HepG2 (cell line): ENCODE measurements around the gene EVI5. TPM values are rescaled to one million over a fixed set of nuclear protein-coding genes. Genes with fewer than 3 reads are reported as not detected.

ENCODE experiments used
- ARHGAP35 ChIP-seq: sonication (generic); formaldehyde crosslinking; IDR thresholded peaks from 2 replicates; pipeline ENCODE4 v1.9.0; 2022; ENCODE audit warnings: mild to moderate bottlenecking, inconsistent platforms, moderate library complexity, missing genetic modification reagents, borderline replicate concordance
- ASH2L ChIP-seq: fragments of 300-600, 200-600 bp; sonication (generic); IDR thresholded peaks from 2 replicates; pipeline ENCODE4 v1.7.0; 2017; ENCODE audit warnings: low read depth, mild to moderate bottlenecking, moderate library complexity, mixed read lengths, low read length; ENCODE audit not compliant: insufficient read length
- ETV6 ChIP-seq: sonication (generic); formaldehyde crosslinking; conservative IDR thresholded peaks from 2 replicates; pipeline ENCODE4 v1.4.0; 2020; ENCODE audit warnings: missing genetic modification reagents
- HOXD1 ChIP-seq: sonication (generic); formaldehyde crosslinking; IDR thresholded peaks from 2 replicates; pipeline ENCODE4 v1.5.0; 2020; ENCODE audit warnings: missing genetic modification reagents
- JDP2 ChIP-seq: sonication (generic); formaldehyde crosslinking; IDR thresholded peaks from 2 replicates; pipeline ENCODE4 v1.8.1; 2022; ENCODE audit warnings: missing genetic modification reagents, borderline replicate concordance
- KDM5A ChIP-seq: fragments of 200-600 bp; sonication (generic); IDR thresholded peaks from 2 replicates; pipeline ENCODE4 v1.7.0; 2018; ENCODE audit warnings: antibody characterized with exemption, mild to moderate bottlenecking, low read length, borderline replicate concordance
- SALL2 ChIP-seq: sonication (generic); formaldehyde crosslinking; IDR thresholded peaks from 2 replicates; pipeline ENCODE4 v1.8.1; 2023; ENCODE audit warnings: mild to moderate bottlenecking, missing genetic modification reagents, inconsistent platforms
- SMARCE1 ChIP-seq: fragments of 450-650 bp; IDR thresholded peaks from 2 replicates; pipeline ENCODE4 v1.6.1; 2017; ENCODE audit warnings: borderline replicate concordance
- SNAPC2 ChIP-seq: sonication (generic); formaldehyde crosslinking; IDR thresholded peaks from 2 replicates; pipeline ENCODE4 v1.8.1; 2022; ENCODE audit warnings: mild to moderate bottlenecking, missing genetic modification reagents
- SOX5 ChIP-seq: IDR thresholded peaks from 2 replicates; pipeline ENCODE4 v1.6.1; 2016; ENCODE audit warnings: borderline replicate concordance
- TFDP1 ChIP-seq: IDR thresholded peaks from 2 replicates; pipeline ENCODE4 v1.6.1; 2016; ENCODE audit warnings: missing compliant biosample characterization, missing genetic modification reagents, borderline replicate concordance
- ZBTB34 ChIP-seq: sonication (generic); formaldehyde crosslinking; IDR thresholded peaks from 2 replicates; pipeline ENCODE4 v1.8.0; 2022; ENCODE audit warnings: mild to moderate bottlenecking, missing genetic modification reagents
- ZBTB4 ChIP-seq: sonication (generic); formaldehyde crosslinking; IDR thresholded peaks from 2 replicates; pipeline ENCODE4 v1.4.0; 2020; ENCODE audit warnings: missing genetic modification reagents, mild to moderate bottlenecking, borderline replicate concordance
- ZC3H4 ChIP-seq: sonication (generic); formaldehyde crosslinking; IDR thresholded peaks from 2 replicates; pipeline ENCODE4 v1.4.0; 2020; ENCODE audit warnings: missing genetic modification reagents, borderline replicate concordance
- ZKSCAN1 ChIP-seq: fragments of 150-350 bp; IDR thresholded peaks from 2 replicates; pipeline ENCODE4 v1.6.1; 2014; ENCODE audit warnings: low read length
- ZNF10 ChIP-seq: sonication (generic); formaldehyde crosslinking; IDR thresholded peaks from 2 replicates; pipeline ENCODE4 v1.4.0; 2020; ENCODE audit warnings: mild to moderate bottlenecking, low read depth, missing genetic modification reagents, borderline replicate concordance
- ZNF383 ChIP-seq: sonication (generic); formaldehyde crosslinking; IDR thresholded peaks from 2 replicates; pipeline ENCODE4 v1.4.0; 2020; ENCODE audit warnings: missing genetic modification reagents, mild to moderate bottlenecking, borderline replicate concordance
- ZNF503 ChIP-seq: sonication (generic); formaldehyde crosslinking; IDR thresholded peaks from 2 replicates; pipeline ENCODE4 v1.4.0; 2020; ENCODE audit warnings: missing genetic modification reagents
- ZNF616 ChIP-seq: sonication (generic); formaldehyde crosslinking; IDR thresholded peaks from 2 replicates; pipeline ENCODE4 v1.5.0; 2020; ENCODE audit warnings: low read depth, mild to moderate bottlenecking, missing genetic modification reagents
- ZNF629 ChIP-seq: sonication (generic); formaldehyde crosslinking; conservative IDR thresholded peaks from 2 replicates; pipeline ENCODE4 v1.5.0; 2020; ENCODE audit warnings: missing genetic modification reagents
- ZNF737 ChIP-seq: sonication (generic); formaldehyde crosslinking; IDR thresholded peaks from 2 replicates; pipeline ENCODE4 v1.5.0; 2020; ENCODE audit warnings: missing genetic modification reagents, mild to moderate bottlenecking, borderline replicate concordance
- polyA plus RNA-seq, 8 experiments: library from polyadenylated mRNA; depleted of rRNA in 3 of 8; stranded (reverse) in 7 of 8; unstranded in 1 of 8; fragments of >200 nt; fragmentation: Illumina TruSeq in 4 of 8; extraction: Trizol in 4 of 8; gene quantifications; 2 replicates each; pipeline versions ENCODE4 v1.2.1 to v1.2.3, GENCODE V29; 2011 to 2016; ENCODE audit warnings: low read depth in 4 of 8, missing spikeins in 1 of 8, mixed read lengths in 1 of 8; ENCODE audit not compliant: insufficient read depth in 1 of 8
- total RNA-seq, 5 experiments: library from RNA; depleted of rRNA; stranded (reverse); fragments of >200 nt; fragmentation: Illumina TruSeq; extraction: Trizol; gene quantifications; 2 replicates each; pipeline ENCODE4 v1.2.3, GENCODE V29; 2016; ENCODE audit warnings: low read depth in 1 of 5

The EVI5 gene
- total and polyA plus RNA-seq, 2 of the 13 experiments (the other 11 are each of a cell fraction or from before 2014, with no cell fraction given), result 4.0 to 12.6 TPM

GRCh38 chr1:92485381-92486250 is 299.3 kb downstream of the EVI5 start (continued):
- no peak for TF ChIP-seq KDM5A
- TF ChIP-seq HOXD1, result no peak
- peak; percentile 44; the same call in 1 of the 2 replicates for TF ChIP-seq TFDP1 (CRISPR knock-in tag)
- no peak for TF ChIP-seq ZNF737 (CRISPR knock-in tag)
- TF ChIP-seq ZNF629 (CRISPR knock-in tag), result peak; percentile 23; the same call in 1 of the 2 replicates
- TF ChIP-seq ZBTB34 (CRISPR knock-in tag), result no peak
- TF ChIP-seq ASH2L, result peak; percentile 43
- TF ChIP-seq ZNF616 (CRISPR knock-in tag), result no peak
- TF ChIP-seq ETV6, result no peak
- no peak for TF ChIP-seq ZNF383 (CRISPR knock-in tag)
- TF ChIP-seq SNAPC2 (CRISPR knock-in tag), result no peak
- TF ChIP-seq ZC3H4, result no peak; the same call in 1 of the 2 replicates
- no peak for TF ChIP-seq SMARCE1
- no peak; the same call in 1 of the 2 replicates for TF ChIP-seq ARHGAP35 (CRISPR knock-in tag)
- TF ChIP-seq ZBTB4 (CRISPR knock-in tag), result no peak
- TF ChIP-seq ZNF503, result no peak
- no peak for TF ChIP-seq JDP2 (CRISPR knock-in tag)
- no peak for TF ChIP-seq ZNF10 (CRISPR knock-in tag)
- TF ChIP-seq SOX5 (CRISPR knock-in tag), result no peak
- no peak for TF ChIP-seq ZKSCAN1
- no peak for TF ChIP-seq SALL2
